ENCODE results near the gene DTX1. TPM values are rescaled to one million over a fixed set of nuclear protein-coding genes. Genes with fewer than 3 reads are reported as not detected.

The DTX1 gene
- total RNA-seq, 1 experiment from 2014 or later = 2.8 TPM

DNA sequence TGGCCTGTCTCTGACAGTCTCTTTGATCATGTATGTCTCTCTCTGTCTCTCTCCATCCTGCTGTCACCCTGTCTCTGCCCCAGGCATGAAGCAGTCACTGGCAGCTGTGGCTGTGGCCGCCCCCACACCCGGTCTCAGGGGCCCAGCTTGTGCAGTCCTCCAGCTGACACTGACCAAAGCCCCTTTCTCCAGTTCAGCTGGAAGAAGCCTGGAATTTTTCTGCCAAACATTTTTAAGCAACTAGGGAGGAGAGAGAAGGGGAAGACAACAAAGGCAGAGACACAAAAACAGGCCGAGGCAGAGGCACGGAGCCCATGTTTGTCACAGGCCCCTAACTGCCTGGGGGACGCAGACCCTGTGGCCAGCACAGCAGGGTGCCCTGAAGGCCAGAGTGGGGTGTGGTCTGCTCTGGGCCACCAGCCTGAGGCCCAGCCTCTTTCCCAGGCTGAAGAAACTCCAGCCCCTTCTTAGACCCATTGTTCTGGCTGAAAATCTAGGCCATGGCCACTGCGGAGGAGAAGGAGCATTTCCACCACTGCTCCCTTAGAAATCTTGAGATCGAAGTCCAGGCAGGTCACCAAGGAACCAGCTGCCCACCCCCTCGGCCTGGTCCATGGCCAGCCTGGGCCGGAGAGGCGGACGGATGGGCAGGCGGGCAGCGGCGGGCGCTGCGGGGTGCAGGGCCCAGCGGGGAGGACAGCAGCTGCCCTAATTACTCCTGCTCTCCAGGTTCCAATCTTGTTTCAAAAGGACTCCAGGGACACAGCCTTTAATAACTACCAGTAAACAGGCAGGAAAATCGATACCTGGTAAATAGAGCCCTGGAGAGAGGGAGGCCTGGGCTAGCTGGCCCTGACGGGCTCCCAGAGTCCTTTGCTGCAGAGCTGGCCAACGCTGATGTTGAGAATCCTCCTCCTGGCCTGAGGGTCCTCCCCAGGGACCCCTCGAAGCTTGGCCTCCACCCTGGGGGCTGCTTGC is 14.9 kb downstream of the DTX1 start:
- DNase-seq (ENCODE audit: low spot score) = no peak

DNA sequence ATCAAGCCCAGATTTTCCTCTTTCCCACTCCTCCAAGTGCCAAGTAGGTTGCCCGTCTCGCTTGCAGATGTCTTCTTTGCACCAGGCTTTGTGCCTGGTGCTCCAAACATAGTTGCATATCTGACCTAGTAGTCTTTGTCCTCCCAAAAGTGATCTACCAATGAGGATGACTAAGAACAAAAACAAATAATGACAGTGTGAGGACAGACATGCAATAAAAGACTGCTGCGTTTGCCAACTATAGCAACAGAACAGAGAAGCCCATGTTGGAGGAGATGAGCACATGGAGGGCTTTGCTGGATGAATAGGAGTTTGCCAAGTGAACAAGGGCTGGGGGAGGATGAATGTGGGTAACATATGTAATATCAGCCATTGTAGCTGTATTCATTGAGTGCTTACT is 15.6 kb downstream of the DTX1 start:
- no peak for DNase-seq (ENCODE audit: low spot score)

DNA sequence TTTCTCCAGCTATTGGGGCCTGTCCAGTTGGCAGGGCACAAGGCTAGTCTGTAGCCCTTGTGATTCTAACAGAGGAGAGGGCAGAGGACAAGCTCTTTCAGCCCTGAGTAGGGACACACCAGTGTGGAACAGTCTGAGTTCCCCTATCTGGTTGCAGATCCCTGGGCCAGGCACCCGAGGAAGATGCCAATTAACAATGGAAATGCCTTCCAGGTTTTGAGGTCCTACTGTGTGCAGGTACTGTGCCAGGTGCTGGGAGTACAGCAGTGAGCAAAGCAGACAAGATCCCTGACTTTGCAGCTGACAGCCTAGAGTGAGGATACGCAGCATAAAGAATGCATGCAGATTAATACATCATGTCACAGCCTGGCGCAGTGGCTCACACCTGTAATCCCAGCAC is 17.1 kb downstream of the DTX1 start:
- DNase-seq (ENCODE audit: low spot score) = no peak

DNA sequence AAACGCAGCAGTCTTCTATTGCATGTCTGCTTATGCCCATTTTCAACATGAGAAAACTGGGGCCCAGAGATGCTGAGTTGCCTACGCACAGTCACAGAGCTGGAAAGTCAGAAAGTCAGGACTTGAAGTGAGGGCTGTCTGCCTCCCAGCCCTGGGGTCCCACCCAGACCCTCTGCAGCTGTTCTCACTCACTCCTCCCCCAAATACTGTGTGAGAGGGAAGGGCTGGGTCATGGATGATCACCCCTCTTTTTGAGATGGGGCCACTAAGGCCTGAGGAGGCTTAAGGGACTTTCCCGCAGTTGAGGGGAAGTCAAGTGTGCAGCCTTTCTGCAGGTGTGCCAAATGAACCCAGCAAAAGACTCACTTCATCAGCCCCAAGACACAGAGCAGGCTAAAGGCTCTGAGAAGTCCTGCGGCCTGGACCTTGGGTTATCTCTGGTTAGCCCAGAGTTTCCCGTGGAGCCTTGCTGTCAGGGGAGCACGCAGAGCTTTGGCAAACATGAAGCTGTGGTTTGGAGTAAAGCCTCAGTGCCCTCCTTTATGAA is 18.7 kb downstream of the DTX1 start:
- DNase-seq (ENCODE audit: low spot score) = no peak

DNA sequence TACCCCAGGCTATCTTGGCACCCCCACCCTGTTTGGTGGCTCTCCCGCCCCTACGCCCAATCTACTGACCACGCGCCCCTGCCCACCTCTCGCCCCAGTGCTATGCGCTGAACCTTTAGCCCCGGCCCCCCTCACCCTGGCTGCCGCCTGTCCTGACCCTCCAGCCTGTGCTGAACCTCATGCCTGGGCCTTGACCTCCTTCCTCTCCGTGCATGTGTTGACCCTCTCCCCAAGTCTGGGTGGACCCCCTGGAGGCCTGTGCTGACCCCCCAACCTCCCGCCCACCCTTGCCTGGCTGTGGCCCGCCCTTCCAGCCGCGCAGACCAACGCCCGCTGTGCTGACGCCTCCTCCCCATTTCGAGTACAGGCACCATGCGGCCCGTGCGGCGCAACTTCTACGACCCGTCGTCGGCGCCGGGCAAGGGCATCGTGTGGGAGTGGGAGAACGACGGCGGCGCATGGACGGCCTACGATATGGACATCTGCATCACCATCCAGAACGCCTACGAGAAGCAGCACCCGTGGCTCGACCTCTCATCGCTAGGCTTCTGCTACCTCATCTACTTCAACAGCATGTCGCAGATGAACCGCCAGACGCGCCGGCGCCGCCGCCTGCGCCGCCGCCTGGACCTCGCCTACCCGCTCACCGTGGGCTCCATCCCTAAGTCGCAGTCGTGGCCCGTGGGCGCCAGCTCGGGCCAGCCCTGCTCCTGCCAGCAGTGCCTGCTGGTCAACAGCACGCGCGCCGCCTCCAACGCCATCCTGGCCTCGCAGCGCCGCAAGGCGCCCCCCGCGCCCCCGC is 20.7 kb downstream of the DTX1 start:
- no peak for DNase-seq (ENCODE audit: low spot score)

DNA sequence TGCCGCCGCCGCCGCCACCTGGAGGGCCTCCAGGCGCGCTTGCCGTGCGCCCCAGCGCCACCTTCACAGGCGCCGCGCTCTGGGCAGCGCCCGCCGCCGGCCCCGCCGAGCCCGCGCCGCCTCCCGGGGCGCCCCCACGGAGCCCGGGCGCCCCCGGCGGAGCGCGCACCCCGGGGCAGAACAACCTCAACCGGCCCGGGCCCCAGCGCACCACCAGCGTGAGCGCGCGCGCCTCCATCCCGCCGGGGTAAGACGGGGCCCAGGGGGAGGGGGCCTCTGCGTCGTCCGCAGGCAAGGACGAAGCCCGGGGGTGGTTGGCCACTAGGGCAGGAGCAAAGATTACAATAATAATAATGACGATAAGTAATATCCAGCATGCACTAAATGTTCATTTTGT is 21.3 kb downstream of the DTX1 start:
- DNase-seq (ENCODE audit: low spot score) = no peak

DNA sequence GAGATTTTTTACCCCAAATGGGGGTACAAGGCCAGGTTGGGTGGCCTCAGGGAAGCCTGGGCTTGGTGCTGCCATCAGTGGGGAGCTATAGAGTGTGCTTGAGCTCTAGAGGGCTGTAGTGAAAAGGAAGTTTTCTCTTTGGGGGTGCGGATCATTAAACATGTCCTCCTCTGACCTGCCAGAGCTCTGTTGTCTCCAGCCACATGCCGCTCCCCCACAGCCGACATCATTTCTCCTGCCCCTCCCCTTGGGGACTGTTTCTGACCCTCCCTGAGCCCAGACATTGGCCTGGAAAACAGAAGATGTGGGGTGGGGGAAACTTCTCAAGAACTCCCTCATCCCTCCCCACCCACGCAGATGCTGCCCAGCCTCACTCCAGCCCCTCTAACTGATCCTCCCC is 25.3 kb downstream of the DTX1 start:
- DNase-seq (ENCODE audit: low spot score) = no peak

DNA sequence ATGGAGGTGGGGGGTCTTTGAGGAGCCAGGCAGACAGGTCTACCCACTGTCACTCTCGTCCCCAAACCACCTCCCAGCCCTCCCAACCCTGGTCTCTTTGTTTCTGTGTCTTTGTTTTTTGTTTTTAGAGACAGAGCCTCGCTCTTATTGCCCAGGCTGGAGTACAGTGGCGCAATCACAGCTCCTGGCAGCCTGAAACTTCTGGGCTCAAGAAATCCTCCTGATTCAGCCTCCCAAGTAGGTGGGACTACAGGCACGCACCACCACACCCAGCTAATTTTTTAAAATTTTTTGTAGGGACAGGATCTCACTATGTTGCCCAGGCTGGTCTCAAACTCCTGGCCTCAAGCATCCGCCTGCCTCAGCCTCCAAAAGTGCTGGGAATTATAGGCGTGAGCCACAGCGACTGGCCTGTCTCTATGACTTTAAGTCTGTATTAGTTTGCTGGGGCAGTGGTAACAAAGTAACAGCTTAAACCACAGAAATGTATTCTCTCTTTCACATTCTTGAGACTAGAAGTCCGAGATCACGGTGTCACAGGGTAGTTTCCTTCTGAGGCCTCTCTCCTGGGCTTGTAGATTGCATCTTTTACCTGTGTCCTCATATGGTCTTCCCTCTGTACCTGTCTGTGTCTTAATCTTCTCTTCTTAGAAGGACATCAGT is 26.1 kb downstream of the DTX1 start:
- no peak for DNase-seq (ENCODE audit: low spot score)

DNA sequence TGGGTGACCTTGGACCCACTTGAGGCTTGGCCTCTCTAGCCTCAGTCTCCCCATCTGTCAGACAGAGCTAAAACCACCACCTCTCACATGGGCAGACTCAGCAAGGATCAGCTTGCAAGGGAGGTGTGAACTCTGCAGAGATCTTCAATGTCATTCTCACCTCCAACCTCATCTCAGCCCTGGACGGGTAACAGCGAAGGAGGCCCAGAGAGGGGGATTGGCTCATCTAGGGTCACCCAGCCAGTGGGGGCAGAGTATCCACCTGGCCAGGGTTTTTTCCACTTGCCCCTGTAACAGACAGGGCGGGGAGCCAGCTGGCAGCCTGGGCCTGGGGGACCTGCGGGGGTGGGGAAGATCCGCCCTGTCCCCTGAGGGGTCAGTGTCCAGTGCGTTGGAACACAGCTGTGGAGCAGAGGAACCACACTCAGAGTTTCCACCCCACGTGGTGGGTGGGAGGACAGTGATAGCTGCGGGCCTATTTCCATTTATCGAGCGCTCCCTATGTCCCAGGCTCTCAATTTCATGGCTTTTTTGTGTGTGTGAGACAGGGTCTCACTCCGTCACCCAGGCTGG is 27.4 kb downstream of the DTX1 start:
- no peak for DNase-seq (ENCODE audit: low spot score)

DNA sequence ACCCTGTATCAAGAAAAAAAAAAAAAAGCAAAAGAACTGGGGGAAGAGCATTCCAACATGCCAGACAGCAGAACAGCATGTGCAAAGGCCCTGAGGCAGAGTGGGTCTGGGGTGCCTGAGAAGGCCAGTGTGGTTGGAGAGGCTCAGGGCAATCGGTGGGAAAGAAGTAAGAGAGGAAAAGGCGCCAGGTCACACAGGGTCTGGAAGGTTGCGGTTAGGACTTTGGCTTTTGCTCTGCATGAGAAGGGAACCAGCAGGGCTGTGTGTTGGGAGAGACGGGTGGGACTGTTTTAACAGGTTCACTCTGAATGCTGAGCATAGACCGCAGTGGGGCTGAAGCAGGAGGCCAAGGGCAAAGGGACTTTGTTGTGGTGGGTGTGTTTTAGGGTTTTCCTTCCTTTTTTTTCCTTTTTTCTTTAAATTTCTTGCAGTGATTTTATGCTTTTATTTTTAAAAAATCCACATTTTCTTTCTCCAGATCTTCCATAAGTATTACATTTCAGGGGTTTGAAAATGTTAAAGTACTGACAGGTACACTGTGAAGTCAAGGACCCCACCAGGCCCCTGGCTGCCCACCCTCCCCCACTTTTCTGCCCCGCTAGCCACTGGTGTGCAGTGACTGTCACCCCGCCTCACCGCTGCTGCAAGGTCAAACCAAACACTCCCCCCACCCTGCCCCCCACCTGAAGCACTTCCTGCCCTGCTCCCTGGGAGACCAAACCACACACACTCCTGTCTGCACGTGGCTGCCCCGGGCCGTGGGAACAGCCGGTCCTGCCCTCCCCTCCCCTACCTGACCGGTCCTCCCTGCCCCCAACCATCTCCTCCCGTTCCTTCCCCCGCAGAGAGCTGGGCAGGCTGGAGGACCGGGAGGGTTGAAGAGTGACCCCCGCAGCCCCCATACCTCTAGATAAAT is 30.0 kb downstream of the DTX1 start:
- peak; percentile 50 for DNase-seq (ENCODE audit: low spot score)

DNA sequence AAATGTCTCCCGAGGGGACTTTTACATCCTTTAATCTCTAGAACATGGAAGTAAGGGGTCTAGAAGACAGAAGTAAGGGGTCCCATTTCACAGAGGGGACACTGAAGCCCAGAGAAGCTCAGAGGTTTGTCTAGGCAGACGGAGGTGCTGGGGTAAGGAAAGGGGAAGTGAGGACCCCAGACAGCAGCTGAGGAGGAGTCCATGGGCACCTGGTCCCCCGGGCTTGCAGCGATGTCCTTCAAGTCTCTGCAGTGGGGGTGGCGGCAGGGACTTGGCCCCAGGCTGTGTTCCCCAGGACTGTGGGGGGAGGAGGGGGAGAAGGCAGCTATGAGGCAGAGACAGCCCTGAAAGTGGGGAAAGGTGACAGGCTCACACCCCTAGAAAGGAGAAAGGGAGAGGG is 30.7 kb downstream of the DTX1 start:
- no peak for DNase-seq (ENCODE audit: low spot score)

DNA sequence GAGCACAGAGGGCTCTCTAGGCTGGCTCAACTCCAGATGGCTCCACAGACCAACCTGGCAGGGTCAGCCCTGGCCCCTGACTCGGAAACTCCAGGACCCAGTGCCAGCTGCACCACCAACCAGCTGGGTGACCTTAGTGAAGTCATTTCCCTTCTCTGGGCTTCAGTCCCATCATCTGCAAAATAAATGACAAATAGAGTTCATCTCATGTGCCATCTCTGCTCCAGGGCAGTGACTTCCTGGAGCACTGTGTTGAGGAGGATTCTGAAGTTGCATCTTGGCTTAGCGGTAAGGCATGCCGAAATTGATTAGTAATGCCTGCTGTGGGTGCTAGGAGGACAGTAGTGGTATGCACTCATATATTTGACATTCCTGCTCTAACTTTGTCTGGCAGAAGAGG is 31.5 kb downstream of the DTX1 start:
- DNase-seq (ENCODE audit: low spot score) = no peak

DNA sequence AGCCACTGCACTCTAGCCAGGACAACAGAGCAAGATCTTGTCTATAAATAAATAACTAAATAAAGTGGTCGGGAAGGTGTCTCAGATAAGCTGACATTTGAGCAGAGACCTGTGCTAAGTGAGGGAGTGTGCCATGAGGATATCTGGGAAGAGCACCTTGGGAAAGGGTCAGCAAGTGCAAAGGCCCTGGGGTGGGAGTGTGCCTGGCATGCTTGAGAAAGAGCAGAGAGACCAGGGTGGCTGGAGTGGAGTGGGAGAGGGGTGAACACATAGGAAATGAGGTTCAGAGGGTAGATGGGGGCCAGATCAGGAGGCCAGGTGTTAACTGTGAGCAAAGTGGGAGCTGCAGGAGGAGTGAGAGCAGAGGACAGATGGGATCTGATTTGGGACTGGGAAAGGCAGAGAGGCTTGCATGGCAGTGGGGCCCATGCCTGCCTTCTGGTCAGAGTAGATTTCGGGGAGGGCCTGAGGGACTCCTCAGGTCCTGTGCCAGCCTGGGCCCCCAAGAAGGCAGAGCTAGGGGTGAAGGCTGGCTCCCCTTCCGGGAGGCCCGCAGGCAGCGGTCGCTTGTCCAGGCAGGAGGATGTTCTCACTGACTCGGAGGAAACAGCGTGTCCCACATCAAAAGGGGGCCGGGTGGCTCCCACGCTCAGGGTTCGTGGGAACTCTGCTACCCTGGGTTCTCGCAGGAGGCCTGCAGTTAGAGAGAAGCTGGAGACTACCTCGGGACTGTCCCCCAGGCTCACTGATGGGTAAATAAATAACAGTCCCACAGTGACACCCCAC is 32.6 kb downstream of the DTX1 start:
- no peak for DNase-seq (ENCODE audit: low spot score)

DNA sequence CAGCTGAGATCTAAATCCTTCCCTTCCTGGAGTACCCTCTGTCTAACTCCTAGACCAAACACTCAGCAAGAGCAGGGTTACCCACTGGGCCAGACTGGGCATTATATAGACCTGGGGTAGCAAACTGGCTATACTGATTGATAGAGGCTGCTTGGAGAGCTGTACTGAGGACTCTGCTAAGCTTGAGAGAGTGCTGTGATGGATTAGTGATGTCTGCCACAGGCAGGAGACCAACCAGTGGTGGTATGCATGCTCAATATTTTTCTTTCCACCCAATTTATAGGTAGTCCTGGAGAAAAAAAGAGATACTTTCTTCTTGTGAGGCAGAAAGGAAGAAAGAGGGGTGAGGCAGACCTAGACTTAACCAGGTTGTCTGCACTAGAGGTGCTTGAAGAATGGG is 33.3 kb downstream of the DTX1 start:
- no peak for DNase-seq (ENCODE audit: low spot score)

DNA sequence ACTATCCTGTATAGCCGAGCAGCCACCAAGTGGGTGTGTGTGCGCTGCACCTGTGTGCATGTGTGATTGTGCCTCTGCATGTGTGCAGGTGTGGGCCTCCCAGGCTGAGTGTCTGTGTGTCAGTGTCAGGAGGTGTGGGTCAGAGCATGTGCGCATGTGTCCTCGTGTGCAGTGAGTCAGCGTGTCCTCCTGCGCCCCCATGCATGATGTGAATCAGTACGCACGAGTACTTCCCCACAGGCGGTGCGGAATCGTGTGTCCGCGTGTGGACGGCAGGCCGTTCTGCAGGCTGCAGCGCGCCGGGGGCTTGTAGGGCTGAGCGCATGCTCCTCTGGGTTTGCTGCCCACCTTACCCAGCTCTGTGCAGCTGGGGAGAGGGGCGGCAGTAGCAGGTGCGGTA is 34.2 kb downstream of the DTX1 start:
- no peak for DNase-seq (ENCODE audit: low spot score)

DNA sequence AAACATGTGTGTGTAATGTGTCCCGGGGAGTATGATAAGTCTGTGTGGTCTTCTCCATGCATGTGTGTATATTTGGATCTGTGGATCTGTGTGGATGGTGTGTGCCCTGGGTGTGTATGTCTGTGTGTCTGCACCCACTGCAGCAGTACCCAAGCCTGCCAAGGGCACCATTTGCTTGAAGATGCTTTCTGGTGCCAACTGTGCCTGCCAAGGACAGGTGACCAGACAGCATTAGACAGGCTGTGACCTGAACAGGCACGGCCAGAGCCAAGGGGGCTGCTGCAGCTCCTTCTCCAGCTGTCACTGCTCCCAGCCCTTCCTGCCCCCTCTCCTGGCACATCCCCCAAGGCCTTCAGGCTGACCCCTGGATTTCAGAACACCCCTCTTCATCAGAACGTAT is 35.0 kb downstream of the DTX1 start:
- no peak for DNase-seq (ENCODE audit: low spot score)

DNA sequence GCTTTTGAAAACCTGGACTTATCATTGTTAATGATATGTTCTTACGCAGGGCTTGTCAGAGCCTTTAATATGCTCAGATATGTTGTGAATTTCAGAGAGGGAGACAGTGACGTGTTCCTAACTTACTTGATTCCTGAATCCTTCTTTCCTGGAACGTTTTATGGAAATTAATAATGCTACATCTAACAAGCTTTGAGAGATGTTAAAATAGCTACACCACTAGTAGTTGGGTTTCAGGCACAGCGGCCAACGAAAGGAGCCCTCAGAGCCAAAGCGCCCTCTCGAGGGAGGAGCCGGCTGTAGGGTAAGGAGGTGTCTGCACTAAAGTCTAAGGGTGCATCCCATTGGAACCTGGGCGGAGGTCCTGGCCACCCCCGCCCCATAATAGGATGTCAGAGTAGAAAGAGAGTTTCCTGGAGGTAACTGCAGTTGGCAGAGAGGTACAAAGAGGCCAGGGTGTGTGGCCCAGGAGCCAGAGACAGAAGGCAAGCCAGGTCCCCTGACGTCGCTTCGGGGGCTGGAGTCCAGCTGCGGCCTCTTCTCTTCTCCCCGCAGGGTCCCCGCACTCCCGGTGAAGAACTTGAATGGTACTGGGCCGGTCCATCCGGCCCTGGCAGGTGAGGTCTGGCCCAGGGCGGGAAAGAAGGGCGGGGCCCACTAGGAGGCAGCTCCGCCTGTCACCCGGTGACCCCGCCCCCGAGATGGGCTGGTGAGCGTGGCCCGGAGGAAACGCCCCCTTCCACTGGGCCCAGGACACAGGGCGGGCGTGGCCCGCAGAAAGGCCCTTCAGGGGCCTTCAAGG is 36.3 kb downstream of the DTX1 start:
- DNase-seq (ENCODE audit: low spot score) = no peak

DNA sequence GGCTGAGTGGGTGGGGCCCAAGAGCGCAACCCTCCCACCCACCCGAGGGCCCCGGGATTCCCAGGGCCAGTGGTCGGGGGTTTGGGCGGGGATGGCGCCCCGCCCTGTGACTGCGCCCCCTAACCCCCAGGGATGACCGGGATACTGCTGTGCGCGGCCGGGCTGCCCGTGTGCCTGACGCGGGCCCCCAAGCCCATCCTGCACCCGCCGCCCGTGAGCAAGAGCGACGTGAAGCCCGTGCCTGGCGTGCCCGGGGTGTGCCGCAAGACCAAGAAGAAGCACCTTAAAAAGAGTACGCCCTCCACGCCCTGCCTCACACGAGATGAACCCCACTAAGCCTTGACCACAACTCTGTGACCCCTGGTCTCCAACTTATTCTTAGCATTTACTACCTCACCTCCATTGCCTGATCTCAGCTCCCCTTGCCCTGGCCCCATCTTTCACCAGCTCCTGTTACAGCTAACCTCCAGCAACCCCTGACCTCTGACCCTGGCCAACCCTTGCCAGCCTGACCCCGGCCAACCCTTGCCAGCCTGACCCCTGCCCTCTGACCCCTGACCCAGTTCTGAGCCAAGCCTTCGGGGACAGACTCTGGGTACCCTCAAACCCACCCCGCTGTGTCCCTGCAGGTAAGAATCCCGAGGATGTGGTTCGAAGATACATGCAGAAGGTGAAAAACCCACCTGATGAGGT is 37.0 kb downstream of the DTX1 start:
- DNase-seq (ENCODE audit: low spot score) = no peak

All from H4 (cell line).